ENCODE measurements around the gene OSMR.

DNA sequence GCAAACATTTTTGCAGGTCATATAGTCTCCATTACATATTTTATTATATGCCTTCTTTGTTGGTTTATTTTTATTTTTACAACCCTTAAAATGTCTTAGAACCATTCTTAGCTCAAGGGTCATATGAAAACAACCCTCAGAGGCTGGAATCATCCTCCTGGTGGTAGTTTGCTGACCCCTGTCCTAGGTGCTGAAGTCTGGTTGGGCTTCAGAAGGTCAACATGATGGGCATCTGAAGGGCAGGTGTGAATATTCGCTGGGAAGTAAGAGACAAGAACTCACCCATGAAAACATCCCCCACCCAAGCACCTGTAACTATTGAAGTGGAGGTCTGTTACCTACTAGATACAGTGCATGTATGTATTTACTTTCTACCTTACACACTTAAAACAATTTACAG, 75.4 kb downstream of the OSMR start:
- no peak for TF ChIP-seq CTCF (IDR thresholded peaks at IDR 0.05)
- TF ChIP-seq POLR2A (IDR thresholded peaks at IDR 0.05): no peak

Measured in testis (tissue), 2 donors.